SU-DHL-6 (cell line): ENCODE measurements around the gene RAB3C.

ENCODE experiments used
- CTCF ChIP-seq: fragments of 200-600 bp; sonication (generic); IDR thresholded peaks from one replicate; pipeline ENCODE4 v1.5.1; 2017; ENCODE audit warnings: antibody characterized with exemption, mild to moderate bottlenecking, low read length, moderate library complexity; ENCODE audit not compliant: insufficient read depth, poor library complexity, severe bottlenecking
- EZH2phosphoT487 ChIP-seq: fragments of 200-600 bp; sonication (generic), shearing (Covaris generic); conservative IDR thresholded peaks from 2 replicates; pipeline ENCODE4 v1.6.1; 2018; ENCODE audit warnings: mild to moderate bottlenecking, antibody characterized with exemption, low read length, moderate library complexity, mixed read lengths

GRCh38 chr5:58731641-58732040, 148.8 kb downstream of the RAB3C start:
- TF ChIP-seq CTCF: no peak
- no peak for TF ChIP-seq EZH2phosphoT487
